K562 (cell line): ENCODE measurements around the gene ANKRD60. TPM values are rescaled to one million over a fixed set of nuclear protein-coding genes. Genes with fewer than 3 reads are reported as not detected.
A peak's percentile ranks its signal among the peaks of the same experiment; 100 is the strongest.

ENCODE experiments used
- DNMT1 ChIP-seq: fragments of 450-650 bp; IDR thresholded peaks from 2 replicates; pipeline ENCODE4 v1.6.1; 2016; ENCODE audit warnings: antibody characterized with exemption, mild to moderate bottlenecking
- ETV1 ChIP-seq: fragments of 450-650 bp; conservative IDR thresholded peaks from 2 replicates; pipeline ENCODE4 v1.6.1; 2016; ENCODE audit warnings: missing genetic modification characterization, control low read depth, low read depth, missing compliant biosample characterization
- NBN ChIP-seq: fragments of 450-650 bp; IDR thresholded peaks from 2 replicates; pipeline ENCODE4 v1.6.1; 2016; ENCODE audit warnings: low read depth, mild to moderate bottlenecking
- PHTF2 ChIP-seq: fragments of 250-450 bp; sonication (Bioruptor Pico); IDR thresholded peaks from 2 replicates; pipeline ENCODE4 v1.5.0; 2021; ENCODE audit warnings: mild to moderate bottlenecking
- RFX5 ChIP-seq: IDR thresholded peaks from 2 replicates; pipeline ENCODE4 v1.6.1; 2011; ENCODE audit warnings: low read depth, mild to moderate bottlenecking, improper control_type of control experiment, low read length
- SLC30A9 ChIP-seq: fragments of 250-450 bp; sonication (Bioruptor Pico); IDR thresholded peaks from 2 replicates; pipeline ENCODE4 v1.8.0; 2022; ENCODE audit warnings: mild to moderate bottlenecking, moderate library complexity
- THRAP3 ChIP-seq: fragments of 450-650 bp; IDR thresholded peaks from 2 replicates; pipeline ENCODE4 v1.6.1; 2016; ENCODE audit warnings: mild to moderate bottlenecking, inconsistent platforms, borderline replicate concordance
- ZBTB7A ChIP-seq: IDR thresholded peaks from 2 replicates; pipeline ENCODE4 v1.6.1; 2011; ENCODE audit warnings: low read depth, mild to moderate bottlenecking, low read length, moderate library complexity, borderline replicate concordance; ENCODE audit not compliant: control insufficient read depth
- ZNF311 ChIP-seq: fragments of 250-450 bp; sonication (Bioruptor Pico); IDR thresholded peaks from 2 replicates; pipeline ENCODE4 v1.4.0; 2020; ENCODE audit warnings: mild to moderate bottlenecking, moderate library complexity
- ZNF644 ChIP-seq: fragments of 200-800 bp; sonication (Bioruptor generic); IDR thresholded peaks from 2 replicates; pipeline ENCODE4 v1.6.1; 2016; ENCODE audit warnings: low read depth, missing genetic modification characterization, missing compliant biosample characterization
- polyA plus RNA-seq, 8 experiments: library from polyadenylated mRNA; depleted of rRNA in 4 of 8; stranded (reverse) in 5 of 8; unstranded in 3 of 8; fragments of >200 nt; fragmentation: Nextera tagmentation in 2 of 8; fragmentation: Illumina TruSeq in 1 of 8; extraction: Ambion mirVana in 2 of 8; extraction: Trizol in 1 of 8; gene quantifications; 2 replicates each; pipeline versions ENCODE4 v1.2.1 to v1.2.3, GENCODE V29; 2011 to 2014; ENCODE audit warnings: inconsistent platforms in 1 of 8, missing spikeins in 1 of 8
- total RNA-seq, 7 experiments: library from RNA; depleted of rRNA in 6 of 7; stranded (reverse); fragments of >200 nt in 6 of 7; fragmentation: Illumina TruSeq in 2 of 7; extraction: Trizol in 2 of 7; gene quantifications; 2 replicates each; pipeline versions ENCODE4 v1.2.1 to v1.2.3, GENCODE V29; 2011 to 2021; ENCODE audit warnings: low replicate concordance in 1 of 7
- TF ChIP-seq, protein P1 (sequence below): IDR thresholded peaks from 3 replicates; pipeline ENCODE4 v1.6.1; 2011; ENCODE audit warnings: borderline replicate concordance, mild to moderate bottlenecking; ENCODE audit not compliant: insufficient read length, insufficient read depth
- TF ChIP-seq, protein P2 (sequence below), 3 experiments: fragments of 200-800 bp in 1 of 3; sonication (Bioruptor generic) in 1 of 3; sonication (generic) in 1 of 3; formaldehyde crosslinking in 1 of 3; IDR thresholded peaks; 2 replicates each; pipeline versions ENCODE4 v1.6.1 to v1.8.0; 2016 to 2022; ENCODE audit warnings: mild to moderate bottlenecking in 2 of 3, missing compliant biosample characterization in 2 of 3, missing genetic modification characterization in 2 of 3, missing genetic modification reagents in 1 of 3
- TF ChIP-seq, protein P3 (sequence below): fragments of 250-450 bp; sonication (Bioruptor Pico); IDR thresholded peaks from 2 replicates; pipeline ENCODE4 v1.8.0; 2022; ENCODE audit warnings: moderate library complexity, mild to moderate bottlenecking, inconsistent platforms
- TF ChIP-seq, protein P4 (sequence below): sonication (generic); formaldehyde crosslinking; IDR thresholded peaks from 2 replicates; pipeline ENCODE4 v1.8.1; 2022; ENCODE audit warnings: missing genetic modification reagents
- TF ChIP-seq, protein P5 (sequence below): fragments of 250-450 bp; sonication (Bioruptor Pico); IDR thresholded peaks from 2 replicates; pipeline ENCODE4 v1.8.0; 2022; ENCODE audit warnings: inconsistent platforms
- TF ChIP-seq, protein P6 (sequence below): fragments of 250-450 bp; sonication (Bioruptor Pico); IDR thresholded peaks from 2 replicates; pipeline ENCODE4 v1.4.0; 2020; ENCODE audit warnings: mild to moderate bottlenecking, moderate library complexity

ANKRD60 gene
- total and polyA plus RNA-seq, 9 of the 15 experiments (the other 6 are each of a cell fraction or from before 2014, with no cell fraction given), result not detected

DNA sequence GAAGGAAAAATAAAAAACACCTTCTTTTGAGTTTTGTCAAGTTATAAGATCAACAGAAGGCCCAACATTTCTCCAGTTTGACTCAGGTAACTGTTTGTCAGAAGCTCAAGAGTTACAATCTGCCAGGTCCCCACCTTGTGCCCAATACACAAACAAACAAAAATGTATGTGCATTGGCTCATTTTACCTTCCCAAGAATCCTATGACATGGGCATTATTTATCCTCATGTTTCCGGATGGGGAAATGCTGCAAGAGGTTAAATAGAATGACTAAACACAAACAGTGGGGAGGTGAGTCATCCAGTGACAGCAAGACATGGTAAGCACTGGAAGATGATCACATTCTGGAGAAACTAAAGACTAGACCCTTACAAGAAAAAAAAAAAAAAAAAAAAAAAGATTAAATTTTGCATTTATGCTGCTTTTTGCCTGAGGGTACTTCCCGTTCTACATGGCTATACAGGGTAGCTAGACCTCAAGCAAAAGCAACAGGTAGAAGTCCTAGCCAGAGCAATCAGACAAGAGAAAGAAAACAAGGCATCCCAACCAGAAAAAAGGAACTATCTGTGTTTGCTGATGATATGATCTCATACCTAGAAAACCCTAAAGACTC lies 23.6 kb upstream of the ANKRD60 start (continued):
- TF ChIP-seq, protein P1, sequence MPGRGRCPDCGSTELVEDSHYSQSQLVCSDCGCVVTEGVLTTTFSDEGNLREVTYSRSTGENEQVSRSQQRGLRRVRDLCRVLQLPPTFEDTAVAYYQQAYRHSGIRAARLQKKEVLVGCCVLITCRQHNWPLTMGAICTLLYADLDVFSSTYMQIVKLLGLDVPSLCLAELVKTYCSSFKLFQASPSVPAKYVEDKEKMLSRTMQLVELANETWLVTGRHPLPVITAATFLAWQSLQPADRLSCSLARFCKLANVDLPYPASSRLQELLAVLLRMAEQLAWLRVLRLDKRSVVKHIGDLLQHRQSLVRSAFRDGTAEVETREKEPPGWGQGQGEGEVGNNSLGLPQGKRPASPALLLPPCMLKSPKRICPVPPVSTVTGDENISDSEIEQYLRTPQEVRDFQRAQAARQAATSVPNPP, result no peak
- TF ChIP-seq, protein P2, sequence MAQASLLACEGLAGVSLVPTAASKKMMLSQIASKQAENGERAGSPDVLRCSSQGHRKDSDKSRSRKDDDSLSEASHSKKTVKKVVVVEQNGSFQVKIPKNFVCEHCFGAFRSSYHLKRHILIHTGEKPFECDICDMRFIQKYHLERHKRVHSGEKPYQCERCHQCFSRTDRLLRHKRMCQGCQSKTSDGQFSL (CRISPR knock-in tag; IDR thresholded peaks at IDR 0.05), result no peak
- TF ChIP-seq, protein P2 (tag; IDR thresholded peaks at IDR 0.05), result peak in 1 of 2 experiments; percentile 85; a peak in 2 of 4 replicates
- TF ChIP-seq THRAP3, result no peak
- TF ChIP-seq, protein P3, sequence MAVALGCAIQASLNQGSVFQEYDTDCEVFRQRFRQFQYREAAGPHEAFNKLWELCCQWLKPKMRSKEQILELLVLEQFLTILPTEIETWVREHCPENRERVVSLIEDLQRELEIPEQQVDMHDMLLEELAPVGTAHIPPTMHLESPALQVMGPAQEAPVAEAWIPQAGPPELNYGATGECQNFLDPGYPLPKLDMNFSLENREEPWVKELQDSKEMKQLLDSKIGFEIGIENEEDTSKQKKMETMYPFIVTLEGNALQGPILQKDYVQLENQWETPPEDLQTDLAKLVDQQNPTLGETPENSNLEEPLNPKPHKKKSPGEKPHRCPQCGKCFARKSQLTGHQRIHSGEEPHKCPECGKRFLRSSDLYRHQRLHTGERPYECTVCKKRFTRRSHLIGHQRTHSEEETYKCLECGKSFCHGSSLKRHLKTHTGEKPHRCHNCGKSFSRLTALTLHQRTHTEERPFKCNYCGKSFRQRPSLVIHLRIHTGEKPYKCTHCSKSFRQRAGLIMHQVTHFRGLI (CRISPR knock-in tag), result peak; percentile 93
- TF ChIP-seq ZNF311 (CRISPR knock-in tag), result peak; percentile 97
- TF ChIP-seq, protein P4, sequence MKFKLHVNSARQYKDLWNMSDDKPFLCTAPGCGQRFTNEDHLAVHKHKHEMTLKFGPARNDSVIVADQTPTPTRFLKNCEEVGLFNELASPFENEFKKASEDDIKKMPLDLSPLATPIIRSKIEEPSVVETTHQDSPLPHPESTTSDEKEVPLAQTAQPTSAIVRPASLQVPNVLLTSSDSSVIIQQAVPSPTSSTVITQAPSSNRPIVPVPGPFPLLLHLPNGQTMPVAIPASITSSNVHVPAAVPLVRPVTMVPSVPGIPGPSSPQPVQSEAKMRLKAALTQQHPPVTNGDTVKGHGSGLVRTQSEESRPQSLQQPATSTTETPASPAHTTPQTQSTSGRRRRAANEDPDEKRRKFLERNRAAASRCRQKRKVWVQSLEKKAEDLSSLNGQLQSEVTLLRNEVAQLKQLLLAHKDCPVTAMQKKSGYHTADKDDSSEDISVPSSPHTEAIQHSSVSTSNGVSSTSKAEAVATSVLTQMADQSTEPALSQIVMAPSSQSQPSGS (CRISPR knock-in tag), result no peak
- TF ChIP-seq, protein P5, sequence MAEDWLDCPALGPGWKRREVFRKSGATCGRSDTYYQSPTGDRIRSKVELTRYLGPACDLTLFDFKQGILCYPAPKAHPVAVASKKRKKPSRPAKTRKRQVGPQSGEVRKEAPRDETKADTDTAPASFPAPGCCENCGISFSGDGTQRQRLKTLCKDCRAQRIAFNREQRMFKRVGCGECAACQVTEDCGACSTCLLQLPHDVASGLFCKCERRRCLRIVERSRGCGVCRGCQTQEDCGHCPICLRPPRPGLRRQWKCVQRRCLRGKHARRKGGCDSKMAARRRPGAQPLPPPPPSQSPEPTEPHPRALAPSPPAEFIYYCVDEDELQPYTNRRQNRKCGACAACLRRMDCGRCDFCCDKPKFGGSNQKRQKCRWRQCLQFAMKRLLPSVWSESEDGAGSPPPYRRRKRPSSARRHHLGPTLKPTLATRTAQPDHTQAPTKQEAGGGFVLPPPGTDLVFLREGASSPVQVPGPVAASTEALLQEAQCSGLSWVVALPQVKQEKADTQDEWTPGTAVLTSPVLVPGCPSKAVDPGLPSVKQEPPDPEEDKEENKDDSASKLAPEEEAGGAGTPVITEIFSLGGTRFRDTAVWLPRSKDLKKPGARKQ (CRISPR knock-in tag), result peak; percentile 84; the same call in 1 of the 2 replicates
- peak; percentile 98 for TF ChIP-seq ETV1
- peak; percentile 97 for TF ChIP-seq ZNF644 (tag)
- peak; percentile 81; the same call in 1 of the 2 replicates for TF ChIP-seq NBN
- no peak for TF ChIP-seq RFX5
- TF ChIP-seq, protein P6, sequence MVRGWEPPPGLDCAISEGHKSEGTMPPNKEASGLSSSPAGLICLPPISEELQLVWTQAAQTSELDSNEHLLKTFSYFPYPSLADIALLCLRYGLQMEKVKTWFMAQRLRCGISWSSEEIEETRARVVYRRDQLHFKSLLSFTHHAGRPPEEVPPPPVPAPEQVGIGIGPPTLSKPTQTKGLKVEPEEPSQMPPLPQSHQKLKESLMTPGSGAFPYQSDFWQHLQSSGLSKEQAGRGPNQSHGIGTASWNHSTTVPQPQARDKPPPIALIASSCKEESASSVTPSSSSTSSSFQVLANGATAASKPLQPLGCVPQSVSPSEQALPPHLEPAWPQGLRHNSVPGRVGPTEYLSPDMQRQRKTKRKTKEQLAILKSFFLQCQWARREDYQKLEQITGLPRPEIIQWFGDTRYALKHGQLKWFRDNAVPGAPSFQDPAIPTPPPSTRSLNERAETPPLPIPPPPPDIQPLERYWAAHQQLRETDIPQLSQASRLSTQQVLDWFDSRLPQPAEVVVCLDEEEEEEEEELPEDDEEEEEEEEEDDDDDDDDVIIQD (CRISPR knock-in tag), result peak; percentile 85; the same call in 1 of the 2 replicates
- TF ChIP-seq PHTF2 (CRISPR knock-in tag), result no peak
- TF ChIP-seq SLC30A9 (CRISPR knock-in tag), result no peak
- TF ChIP-seq ZBTB7A, result no peak
- TF ChIP-seq DNMT1, result no peak
